GM23338 (cell line): ENCODE results near the gene TMPRSS6. TPM values are rescaled to one million over a fixed set of nuclear protein-coding genes. Genes with fewer than 3 reads are reported as not detected.

ENCODE experiments used
- ATAC-seq: fragments of 200-7000 bp; cut with Tn5 transposase; 3 replicates; pipeline ENCODE4 v1.9.1; 2020
- DNase-seq: peaks from one replicate; pipeline ENCODE4 v3.0.0-alpha.2; 2015; ENCODE audit warnings: low spot score
- H2AFZ ChIP-seq: fragments of 200-600 bp; sonication (generic); 2 replicates; pipeline ENCODE4 v1.8.0; 2016; ENCODE audit warnings: antibody characterized with exemption, mild to moderate bottlenecking, moderate library complexity
- H3F3A ChIP-seq: fragments of 200-600 bp; sonication (generic); replicated peaks from 2 replicates; pipeline ENCODE4 v1.8.0; 2017; ENCODE audit warnings: antibody characterized with exemption, mixed run types, low read depth
- H3K27ac ChIP-seq: fragments of 200-600 bp; sonication (generic); 2 replicates; pipeline ENCODE4 v1.6.1; 2016; ENCODE audit warnings: low read depth
- H3K27me3 ChIP-seq: fragments of 200-600 bp; sonication (generic); 2 replicates; pipeline ENCODE4 v1.8.0; 2016; ENCODE audit warnings: mild to moderate bottlenecking, mixed run types, moderate library complexity; ENCODE audit not compliant: insufficient read depth
- H3K36me3 ChIP-seq: fragments of 200-600 bp; sonication (generic); 2 replicates; pipeline ENCODE4 v1.8.0; 2016; ENCODE audit warnings: mild to moderate bottlenecking; ENCODE audit not compliant: insufficient read depth
- H3K4me1 ChIP-seq: fragments of 200-600 bp; sonication (generic); 2 replicates; pipeline ENCODE4 v1.8.0; 2016; ENCODE audit warnings: mild to moderate bottlenecking, moderate library complexity; ENCODE audit not compliant: insufficient read depth
- H3K4me2 ChIP-seq: fragments of 200-600 bp; sonication (generic); 2 replicates; pipeline ENCODE4 v1.7.1; 2017; ENCODE audit warnings: mixed run types
- H3K4me3 ChIP-seq: fragments of 200-600 bp; sonication (generic); 2 replicates; pipeline ENCODE4 v1.6.1; 2016; ENCODE audit warnings: mixed run types
- H3K79me2 ChIP-seq: fragments of 200-600 bp; sonication (generic); replicated peaks from 2 replicates; pipeline ENCODE4 v1.8.0; 2017; ENCODE audit warnings: mild to moderate bottlenecking; ENCODE audit not compliant: insufficient read depth
- H3K9me2 ChIP-seq: fragments of 200-600 bp; sonication (generic); 2 replicates; pipeline ENCODE4 v1.8.0; 2017; ENCODE audit not compliant: insufficient read depth
- H4K20me1 ChIP-seq: fragments of 200-600 bp; sonication (generic); replicated peaks from 2 replicates; pipeline ENCODE4 v1.8.0; 2017; ENCODE audit warnings: mild to moderate bottlenecking; ENCODE audit not compliant: insufficient read depth
- H3K27ac Mint-ChIP-seq: 2 replicates; pipeline ENCODE4 v1.8.0; 2020; ENCODE audit warnings: inconsistent platforms, mild to moderate bottlenecking, moderate library complexity, mixed read lengths
- H3K27me3 Mint-ChIP-seq: 3 replicates; pipeline ENCODE4 v1.8.0; 2022; ENCODE audit warnings: low read depth, mild to moderate bottlenecking, moderate library complexity, mixed read lengths, inconsistent platforms; ENCODE audit not compliant: insufficient read depth, poor library complexity
- H3K36me3 Mint-ChIP-seq: 3 replicates; pipeline ENCODE4 v1.8.0; 2021; ENCODE audit warnings: low read depth, mild to moderate bottlenecking, inconsistent platforms, moderate library complexity, mixed read lengths
- H3K4me1 Mint-ChIP-seq: 3 replicates; pipeline ENCODE4 v1.8.0; 2020; ENCODE audit warnings: mild to moderate bottlenecking, inconsistent platforms, mixed read lengths
- H3K4me3 Mint-ChIP-seq: 3 replicates; pipeline ENCODE4 v1.8.0; 2021; ENCODE audit warnings: moderate library complexity, mild to moderate bottlenecking, inconsistent platforms, mixed read lengths
- H3K9me3 Mint-ChIP-seq: 3 replicates; pipeline ENCODE4 v1.8.0; 2020; ENCODE audit warnings: moderate library complexity, mild to moderate bottlenecking, inconsistent platforms, mixed read lengths
- CREB1 ChIP-seq: fragments of 250-450 bp; sonication (Bioruptor Pico); IDR thresholded peaks from 2 replicates; pipeline ENCODE4 v1.5.0; 2020; ENCODE audit warnings: low read depth, mild to moderate bottlenecking, moderate library complexity
- CTCF ChIP-seq, 2 experiments: fragments of 200-600 bp in 1 of 2; sonication (generic) in 1 of 2; conservative IDR thresholded peaks; 2 replicates each; pipeline versions ENCODE4 v1.5.1 to v1.6.1; 2016 to 2017; ENCODE audit warnings: antibody characterized with exemption in 2 of 2, low read depth in 2 of 2, mild to moderate bottlenecking in 2 of 2, moderate library complexity in 1 of 2
- EZH2 ChIP-seq: fragments of 200-600 bp; sonication (generic); IDR thresholded peaks from one replicate; pipeline ENCODE4 v1.8.0; 2017; ENCODE audit warnings: antibody characterized with exemption, mild to moderate bottlenecking, low read depth; ENCODE audit not compliant: unreplicated experiment
- EZH2phosphoT487 ChIP-seq: fragments of 200-600 bp; sonication (generic); IDR thresholded peaks from one replicate; pipeline ENCODE4 v1.8.1; 2018; ENCODE audit warnings: antibody characterized with exemption; ENCODE audit not compliant: unreplicated experiment
- JUNB ChIP-seq: IDR thresholded peaks from one replicate; pipeline ENCODE4 v1.6.1; 2016; ENCODE audit warnings: antibody characterized with exemption; ENCODE audit not compliant: unreplicated experiment
- NANOG ChIP-seq: IDR thresholded peaks from 2 replicates; pipeline ENCODE4 v1.6.1; 2016; ENCODE audit warnings: antibody characterized with exemption, borderline replicate concordance
- POLR2AphosphoS5 ChIP-seq: IDR thresholded peaks from 2 replicates; pipeline ENCODE4 v1.6.1; 2016; ENCODE audit warnings: antibody characterized with exemption, low read depth
- REST ChIP-seq: IDR thresholded peaks from one replicate; pipeline ENCODE4 v1.6.1; 2018; ENCODE audit warnings: antibody characterized with exemption; ENCODE audit not compliant: unreplicated experiment
- STAT1 ChIP-seq: IDR thresholded peaks from one replicate; pipeline ENCODE4 v1.6.1; 2016; ENCODE audit warnings: antibody characterized with exemption; ENCODE audit not compliant: unreplicated experiment
- ZNF114 ChIP-seq: fragments of 250-450 bp; sonication (Bioruptor Pico); IDR thresholded peaks from 2 replicates; pipeline ENCODE4 v1.5.0; 2020; ENCODE audit warnings: mild to moderate bottlenecking, moderate library complexity
- ZNF331 ChIP-seq: fragments of 250-450 bp; sonication (Bioruptor Pico); IDR thresholded peaks from 2 replicates; pipeline ENCODE4 v1.5.0; 2020; ENCODE audit warnings: low read depth, mild to moderate bottlenecking, moderate library complexity
- ZNF462 ChIP-seq: fragments of 250-450 bp; sonication (Bioruptor Pico); IDR thresholded peaks from 2 replicates; pipeline ENCODE4 v1.5.0; 2020; ENCODE audit warnings: mild to moderate bottlenecking, moderate library complexity
- polyA plus RNA-seq: library from polyadenylated mRNA; unstranded; fragments of >200 nt; fragmentation: Nextera tagmentation; extraction: Ambion mirVana; gene quantifications from 2 replicates; pipeline ENCODE4 v1.2.1, GENCODE V29; 2016
- total RNA-seq: library from RNA; depleted of rRNA; stranded (reverse); fragments of >200 nt; shearing (Covaris generic); gene quantifications from 2 replicates; pipeline ENCODE4 v1.2.3, GENCODE V29; 2014
- TF ChIP-seq, protein P1 (sequence below): IDR thresholded peaks from 2 replicates; pipeline ENCODE4 v1.6.1; 2016; ENCODE audit warnings: antibody characterized with exemption

TMPRSS6 gene
- total and polyA plus RNA-seq, 2 experiments from 2014 or later, result 0.13 TPM; not detected in 1

DNA sequence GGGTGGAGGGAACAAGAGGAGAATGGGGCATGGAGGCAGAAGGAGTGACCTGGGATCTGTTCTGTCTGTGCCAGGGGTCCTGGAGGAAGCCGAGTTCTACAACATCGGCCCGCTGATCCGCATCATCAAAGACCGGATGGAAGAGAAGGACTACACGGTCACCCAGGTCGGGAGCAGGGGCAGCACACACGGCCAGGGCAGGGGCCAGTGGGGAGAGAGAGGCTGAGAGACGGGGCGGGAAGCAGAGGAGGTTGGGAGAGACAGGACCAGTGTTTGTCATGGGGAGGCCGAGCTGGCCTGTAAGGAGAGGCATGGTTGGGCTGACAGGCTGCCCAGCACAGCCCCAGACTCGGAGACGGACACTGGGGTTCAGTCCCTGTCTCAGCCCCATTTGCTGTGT is 53.3 kb downstream of the TMPRSS6 start:
- no peak overlapping the region for H3K4me3 Mint-ChIP-seq
- H3K27ac ChIP-seq, result no peak overlapping the region
- H3K27me3 ChIP-seq, result no peaks in the 10 kb centered on the region
- no peak overlapping the region for H3K27ac Mint-ChIP-seq
- H3K4me1 Mint-ChIP-seq, result peaks cover 8% of the 10 kb centered on the region
- DNase-seq (no peak), ATAC-seq (no peak)
- 0 out of 2 replicates have a peak, but pooled peaks cover 8% of the 10 kb centered on the region for H4K20me1 ChIP-seq
- no peaks in the 10 kb centered on the region for H3K9me3 Mint-ChIP-seq
- H3F3A ChIP-seq, result no peaks in the 10 kb centered on the region
- H3K27me3 Mint-ChIP-seq, result peaks cover 6% of the 10 kb centered on the region
- no peak overlapping the region for H2AFZ ChIP-seq
- H3K36me3 Mint-ChIP-seq, result peaks cover 14% of the 10 kb centered on the region; the same call in 2 of the 3 replicates
- no peaks in the 10 kb centered on the region; the same call in 1 of the 2 replicates for H3K36me3 ChIP-seq
- H3K79me2 ChIP-seq, result no peaks in the 10 kb centered on the region
- peaks cover 3% of the 10 kb centered on the region; the same call in 1 of the 2 replicates for H3K4me1 ChIP-seq
- H3K4me2 ChIP-seq, result no peak overlapping the region
- H3K4me3 ChIP-seq, result no peak overlapping the region
- no peaks in the 10 kb centered on the region for H3K9me2 ChIP-seq
- no peak for TF ChIP-seq ZNF462
- no peak for TF ChIP-seq ZNF331 (CRISPR knock-in tag)
- TF ChIP-seq STAT1, result no peak
- TF ChIP-seq EZH2phosphoT487, result no peak
- TF ChIP-seq CTCF (conservative IDR thresholded peaks at IDR 0.05; ENCODE audit: low read depth in 2 of 2), result no peak
- no peak for TF ChIP-seq ZNF114
- TF ChIP-seq EZH2, result no peak
- no peak for TF ChIP-seq CREB1 (CRISPR knock-in tag)
- TF ChIP-seq NANOG, result no peak
- no peak for TF ChIP-seq POLR2AphosphoS5
- TF ChIP-seq, protein P1, sequence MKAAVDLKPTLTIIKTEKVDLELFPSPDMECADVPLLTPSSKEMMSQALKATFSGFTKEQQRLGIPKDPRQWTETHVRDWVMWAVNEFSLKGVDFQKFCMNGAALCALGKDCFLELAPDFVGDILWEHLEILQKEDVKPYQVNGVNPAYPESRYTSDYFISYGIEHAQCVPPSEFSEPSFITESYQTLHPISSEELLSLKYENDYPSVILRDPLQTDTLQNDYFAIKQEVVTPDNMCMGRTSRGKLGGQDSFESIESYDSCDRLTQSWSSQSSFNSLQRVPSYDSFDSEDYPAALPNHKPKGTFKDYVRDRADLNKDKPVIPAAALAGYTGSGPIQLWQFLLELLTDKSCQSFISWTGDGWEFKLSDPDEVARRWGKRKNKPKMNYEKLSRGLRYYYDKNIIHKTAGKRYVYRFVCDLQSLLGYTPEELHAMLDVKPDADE, result no peak
- no peak for TF ChIP-seq JUNB
- no peak for TF ChIP-seq REST
